Nephron (organoid): ENCODE measurements around the gene TOMM7.
A peak's percentile ranks its signal among the peaks of the same experiment; 100 is the strongest.
"Not testable (repeated sequence)": the region's sequence is repeated elsewhere in the genome, so short reads cannot be mapped to it uniquely, and the experiment has no call there.

Source experiments
- H3K27ac Mint-ChIP-seq, 3 experiments: 2 replicates each; pipeline ENCODE4 v1.8.0; 2020; ENCODE audit warnings: mixed read lengths in 3 of 3, mild to moderate bottlenecking in 2 of 3, moderate library complexity in 1 of 3
- H3K27me3 Mint-ChIP-seq: 2 replicates; pipeline ENCODE4 v1.8.0; 2021; ENCODE audit warnings: low read depth, mild to moderate bottlenecking, moderate library complexity, mixed read lengths
- H3K36me3 Mint-ChIP-seq: 2 replicates; pipeline ENCODE4 v1.8.0; 2020; ENCODE audit warnings: low read depth, mixed read lengths
- H3K4me1 Mint-ChIP-seq: 2 replicates; pipeline ENCODE4 v1.8.0; 2020; ENCODE audit warnings: mixed read lengths
- H3K4me3 Mint-ChIP-seq, 3 experiments: 2 replicates each; pipeline ENCODE4 v1.8.0; 2020; ENCODE audit warnings: mild to moderate bottlenecking in 3 of 3, mixed read lengths in 3 of 3, moderate library complexity in 2 of 3
- H3K9me3 Mint-ChIP-seq: 2 replicates; pipeline ENCODE4 v1.8.0; 2020; ENCODE audit warnings: mixed read lengths
- TF ChIP-seq, protein P1 (sequence below), 3 experiments: fragments of 200-600 bp; sonication (generic); IDR thresholded peaks; one replicate each; pipeline ENCODE4 v1.5.0; 2021; ENCODE audit warnings: antibody characterized with exemption in 3 of 3; ENCODE audit not compliant: unreplicated experiment in 3 of 3

Gene TOMM7

DNA sequence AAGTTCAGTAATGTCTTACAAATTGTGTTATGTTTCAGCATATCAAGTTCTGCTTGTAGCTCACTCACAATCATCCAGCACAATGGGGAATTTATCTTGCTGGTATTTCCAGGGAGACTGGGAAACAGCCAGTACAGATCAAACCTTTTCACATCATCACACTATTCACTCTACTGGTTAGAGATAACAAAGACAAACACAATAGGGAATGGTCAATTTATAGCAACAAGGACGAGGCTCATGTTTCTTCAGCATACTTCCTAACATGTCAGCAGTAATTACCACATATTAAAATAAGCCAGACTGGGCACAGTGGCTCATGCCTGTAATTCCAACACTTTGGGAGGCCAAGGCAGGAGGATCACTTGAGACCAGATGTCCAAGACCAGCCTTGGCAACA, 38.3 kb downstream of the TOMM7 start:
- Mint-ChIP-seq H3K27ac (no peak overlapping the region), H3K36me3 (no peaks in the 10 kb centered on the region), H3K4me1 (peaks cover 6% of the 10 kb centered on the region), H3K4me3 (no peak overlapping the region), H3K27me3 (no peaks in the 10 kb centered on the region), H3K9me3 (no peaks in the 10 kb centered on the region)
- TF ChIP-seq, protein P1, sequence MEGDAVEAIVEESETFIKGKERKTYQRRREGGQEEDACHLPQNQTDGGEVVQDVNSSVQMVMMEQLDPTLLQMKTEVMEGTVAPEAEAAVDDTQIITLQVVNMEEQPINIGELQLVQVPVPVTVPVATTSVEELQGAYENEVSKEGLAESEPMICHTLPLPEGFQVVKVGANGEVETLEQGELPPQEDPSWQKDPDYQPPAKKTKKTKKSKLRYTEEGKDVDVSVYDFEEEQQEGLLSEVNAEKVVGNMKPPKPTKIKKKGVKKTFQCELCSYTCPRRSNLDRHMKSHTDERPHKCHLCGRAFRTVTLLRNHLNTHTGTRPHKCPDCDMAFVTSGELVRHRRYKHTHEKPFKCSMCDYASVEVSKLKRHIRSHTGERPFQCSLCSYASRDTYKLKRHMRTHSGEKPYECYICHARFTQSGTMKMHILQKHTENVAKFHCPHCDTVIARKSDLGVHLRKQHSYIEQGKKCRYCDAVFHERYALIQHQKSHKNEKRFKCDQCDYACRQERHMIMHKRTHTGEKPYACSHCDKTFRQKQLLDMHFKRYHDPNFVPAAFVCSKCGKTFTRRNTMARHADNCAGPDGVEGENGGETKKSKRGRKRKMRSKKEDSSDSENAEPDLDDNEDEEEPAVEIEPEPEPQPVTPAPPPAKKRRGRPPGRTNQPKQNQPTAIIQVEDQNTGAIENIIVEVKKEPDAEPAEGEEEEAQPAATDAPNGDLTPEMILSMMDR (IDR thresholded peaks at IDR 0.05; ENCODE audit: unreplicated experiment in 3 of 3): no peak

DNA sequence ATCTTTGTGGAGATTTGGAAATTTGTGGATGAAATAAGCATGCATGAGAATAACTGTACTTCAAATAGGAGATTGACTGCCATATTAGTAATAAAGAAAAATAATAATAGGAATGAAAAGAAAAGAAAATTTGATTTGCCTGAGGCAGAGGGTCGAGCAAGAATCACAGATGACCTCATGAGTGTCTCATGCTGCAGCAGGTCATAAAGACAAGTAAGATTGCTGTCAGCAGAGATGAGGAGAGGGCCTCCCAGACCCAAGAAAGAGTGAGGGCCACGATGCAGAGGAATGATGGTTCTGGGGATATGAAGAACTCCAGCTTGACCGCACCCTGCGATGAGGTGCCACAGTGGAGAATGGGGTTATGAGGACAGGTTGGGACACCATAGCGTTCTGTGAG, 39.2 kb downstream of the TOMM7 start:
- Mint-ChIP-seq H3K36me3 (no peaks in the 10 kb centered on the region), H3K27ac (no peak overlapping the region), H3K4me3 (no peak overlapping the region), H3K4me1 (peaks cover 6% of the 10 kb centered on the region), H3K9me3 (no peaks in the 10 kb centered on the region), H3K27me3 (no peaks in the 10 kb centered on the region)
- TF ChIP-seq, protein P1 (IDR thresholded peaks at IDR 0.05; ENCODE audit: unreplicated experiment in 3 of 3): no peak

DNA sequence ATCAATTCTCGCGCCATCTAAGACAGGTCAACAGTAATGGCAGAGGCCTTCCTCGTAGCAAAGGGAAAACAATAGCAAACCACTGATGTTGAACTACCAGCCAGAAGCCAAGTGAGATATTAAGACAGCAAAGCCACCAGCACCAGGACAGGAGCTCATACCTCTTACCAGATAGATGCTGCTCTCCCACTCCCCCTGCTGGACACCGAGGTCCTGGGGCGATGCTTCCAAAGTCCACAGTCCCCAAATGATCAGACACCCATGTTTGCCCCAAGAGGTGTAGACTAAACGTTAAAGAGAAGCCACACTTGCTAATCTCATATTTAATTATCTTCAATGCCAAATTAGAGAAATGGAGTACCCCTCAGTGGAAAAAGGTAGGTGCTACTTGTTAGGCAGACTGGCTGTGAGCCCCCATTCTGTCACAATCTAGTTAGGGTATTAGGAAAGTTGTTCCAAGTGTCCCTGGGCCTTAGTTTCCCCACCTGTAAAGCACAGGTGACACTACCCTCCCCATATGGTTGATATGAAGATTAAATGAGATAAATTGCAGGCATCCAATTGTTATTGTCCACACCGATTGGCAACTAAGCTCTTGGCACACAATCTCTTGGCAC, 39.9 kb downstream of the TOMM7 start:
- H3K36me3 Mint-ChIP-seq: no peaks in the 10 kb centered on the region
- peaks cover 6% of the 10 kb centered on the region for H3K4me1 Mint-ChIP-seq
- no peaks in the 10 kb centered on the region for H3K27me3 Mint-ChIP-seq

DNA sequence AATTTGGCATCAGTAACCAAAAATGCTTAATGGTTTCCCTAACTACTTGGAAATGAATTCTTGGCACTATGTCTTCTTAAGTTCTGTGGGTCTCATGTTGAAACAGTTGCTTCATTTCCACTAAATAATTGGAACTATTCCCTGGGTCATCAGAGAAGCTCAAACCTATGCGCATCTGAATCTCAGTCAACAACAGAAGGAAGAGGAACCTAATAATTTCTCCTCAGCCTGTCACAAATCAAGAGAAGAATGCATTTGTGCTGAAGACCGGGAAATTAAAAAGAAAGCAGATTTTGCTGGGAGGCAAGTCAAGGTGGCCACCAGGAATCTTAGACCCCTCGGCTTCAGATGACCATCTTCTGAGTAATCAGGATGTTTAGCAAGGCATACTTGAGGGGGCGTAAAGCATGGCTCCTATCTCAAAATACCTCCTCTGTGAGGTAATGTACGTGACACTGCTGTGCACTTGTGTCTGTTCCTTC, 41.4 kb downstream of the TOMM7 start:
- Mint-ChIP-seq H3K27me3 (no peaks in the 10 kb centered on the region), H3K4me3 (no peak overlapping the region), H3K9me3 (no peaks in the 10 kb centered on the region), H3K36me3 (no peaks in the 10 kb centered on the region), H3K27ac (peak overlapping the region in 1 of 3 experiments; percentile 27), H3K4me1 (peaks cover 6% of the 10 kb centered on the region)
- TF ChIP-seq, protein P1 (IDR thresholded peaks at IDR 0.05; ENCODE audit: unreplicated experiment in 3 of 3): no peak

More for the DNA sequence above, 39.9 kb downstream of the TOMM7 start:
- Mint-ChIP-seq H3K4me3 (no peak overlapping the region), H3K9me3 (no peaks in the 10 kb centered on the region), H3K27ac (no peak overlapping the region)
- TF ChIP-seq, protein P1 (IDR thresholded peaks at IDR 0.05; ENCODE audit: unreplicated experiment in 3 of 3): peak in 2 of 3 experiments; percentile 15 to 44

DNA sequence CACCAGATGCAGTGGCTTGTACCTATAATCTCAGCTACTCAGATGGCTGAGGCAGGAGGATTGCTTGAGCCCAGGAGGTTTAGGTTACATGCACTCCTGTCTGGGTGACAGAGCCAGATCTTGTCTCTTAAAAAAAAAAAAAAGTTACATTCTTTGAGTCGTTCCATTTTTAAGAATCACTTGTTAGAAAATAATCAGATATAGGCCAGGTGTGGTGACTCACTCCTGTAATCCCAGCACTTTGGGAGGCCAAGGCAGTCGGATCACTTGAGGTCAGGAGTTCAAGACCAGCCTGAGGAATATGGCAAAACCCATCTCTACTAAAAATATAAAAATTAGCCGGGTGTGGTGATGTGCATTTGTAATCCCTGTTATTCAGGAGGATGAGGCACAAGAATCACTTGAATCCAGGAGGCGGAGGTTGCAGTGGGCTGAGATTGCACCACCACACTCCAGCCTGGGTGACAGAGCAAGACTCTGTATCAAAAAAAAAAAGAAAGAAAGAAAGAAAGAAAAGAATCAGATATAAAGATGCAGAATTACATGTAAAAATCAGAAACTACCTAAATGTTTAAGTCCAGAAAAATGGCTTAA, 42.8 kb downstream of the TOMM7 start:
- not testable (repeated sequence) for H3K4me3 Mint-ChIP-seq

DNA sequence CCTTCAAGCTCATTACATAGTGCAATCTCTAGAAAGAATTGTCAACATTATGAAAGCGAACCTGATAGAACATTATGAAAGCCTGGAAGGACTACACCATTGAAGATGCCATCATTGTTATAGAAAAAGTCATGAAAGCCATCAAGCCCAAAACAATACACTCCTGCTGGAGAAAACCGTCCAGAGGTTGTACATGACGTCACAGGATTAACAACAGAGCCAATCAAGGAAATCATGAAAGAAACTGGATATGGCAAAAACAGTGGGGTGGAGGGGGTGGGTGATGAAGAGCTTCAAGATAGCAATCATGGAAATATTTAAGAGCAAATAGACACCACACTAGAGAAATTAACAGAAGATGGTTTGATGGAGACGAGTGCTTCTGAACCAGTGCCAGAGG, 45.7 kb downstream of the TOMM7 start:
- no peak overlapping the region for H3K27ac Mint-ChIP-seq
- H3K4me3 Mint-ChIP-seq: no peak overlapping the region
- H3K4me1 Mint-ChIP-seq: peaks cover 6% of the 10 kb centered on the region
- H3K27me3 Mint-ChIP-seq: no peaks in the 10 kb centered on the region
- TF ChIP-seq, protein P1 (IDR thresholded peaks at IDR 0.05; ENCODE audit: unreplicated experiment in 3 of 3): no peak
- H3K36me3 Mint-ChIP-seq: no peaks in the 10 kb centered on the region
- no peaks in the 10 kb centered on the region for H3K9me3 Mint-ChIP-seq

More for the DNA sequence above, 42.8 kb downstream of the TOMM7 start:
- H3K36me3 Mint-ChIP-seq, H3K9me3 Mint-ChIP-seq, H3K4me1 Mint-ChIP-seq, H3K27ac Mint-ChIP-seq, H3K27me3 Mint-ChIP-seq: not testable (repeated sequence)
